22Rv1 (cell line): Measurements from ENCODE around the gene KCNH8.

Experiments
- ZFX ChIP-seq: fragments of 450-650 bp; IDR thresholded peaks from 2 replicates; pipeline ENCODE4 v1.6.1; 2017; ENCODE audit warnings: antibody characterized with exemption, borderline replicate concordance
- TF ChIP-seq, protein P1 (sequence below): fragments of 450-650 bp; IDR thresholded peaks from 2 replicates; pipeline ENCODE4 v1.5.1; 2017; ENCODE audit warnings: mild to moderate bottlenecking

DNA sequence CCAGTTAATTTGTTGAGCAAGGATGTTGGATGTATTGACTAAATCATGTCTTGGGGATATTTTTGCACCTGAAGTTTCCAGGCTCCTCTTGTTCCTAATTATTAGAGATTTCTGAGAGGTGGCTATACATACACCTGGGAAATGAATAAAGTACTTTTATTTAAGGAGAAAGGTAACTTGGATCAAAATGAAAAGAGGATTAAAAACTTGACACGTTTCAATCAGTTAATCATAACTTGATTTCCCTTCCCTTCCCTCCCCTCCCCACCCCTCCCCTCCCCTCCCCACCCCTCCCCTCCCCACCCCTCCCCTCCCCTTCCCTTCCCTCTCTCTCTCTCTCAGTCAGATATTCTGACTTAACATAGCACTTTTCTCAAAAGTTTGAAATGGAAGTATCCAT, 126.3 kb downstream of the KCNH8 start:
- TF ChIP-seq, protein P1, sequence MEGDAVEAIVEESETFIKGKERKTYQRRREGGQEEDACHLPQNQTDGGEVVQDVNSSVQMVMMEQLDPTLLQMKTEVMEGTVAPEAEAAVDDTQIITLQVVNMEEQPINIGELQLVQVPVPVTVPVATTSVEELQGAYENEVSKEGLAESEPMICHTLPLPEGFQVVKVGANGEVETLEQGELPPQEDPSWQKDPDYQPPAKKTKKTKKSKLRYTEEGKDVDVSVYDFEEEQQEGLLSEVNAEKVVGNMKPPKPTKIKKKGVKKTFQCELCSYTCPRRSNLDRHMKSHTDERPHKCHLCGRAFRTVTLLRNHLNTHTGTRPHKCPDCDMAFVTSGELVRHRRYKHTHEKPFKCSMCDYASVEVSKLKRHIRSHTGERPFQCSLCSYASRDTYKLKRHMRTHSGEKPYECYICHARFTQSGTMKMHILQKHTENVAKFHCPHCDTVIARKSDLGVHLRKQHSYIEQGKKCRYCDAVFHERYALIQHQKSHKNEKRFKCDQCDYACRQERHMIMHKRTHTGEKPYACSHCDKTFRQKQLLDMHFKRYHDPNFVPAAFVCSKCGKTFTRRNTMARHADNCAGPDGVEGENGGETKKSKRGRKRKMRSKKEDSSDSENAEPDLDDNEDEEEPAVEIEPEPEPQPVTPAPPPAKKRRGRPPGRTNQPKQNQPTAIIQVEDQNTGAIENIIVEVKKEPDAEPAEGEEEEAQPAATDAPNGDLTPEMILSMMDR = no peak
- no peak for TF ChIP-seq ZFX
